GM10847 (cell line): ENCODE measurements around the gene NUDT6.
A peak's percentile ranks its signal among the peaks of the same experiment; 100 is the strongest.

ENCODE experiments used
- POLR2A ChIP-seq: IDR thresholded peaks from 2 replicates; pipeline ENCODE4 v1.6.1; 2011; ENCODE audit not compliant: insufficient read length; ENCODE audit errors: extremely low read depth

NUDT6 gene, protein sequence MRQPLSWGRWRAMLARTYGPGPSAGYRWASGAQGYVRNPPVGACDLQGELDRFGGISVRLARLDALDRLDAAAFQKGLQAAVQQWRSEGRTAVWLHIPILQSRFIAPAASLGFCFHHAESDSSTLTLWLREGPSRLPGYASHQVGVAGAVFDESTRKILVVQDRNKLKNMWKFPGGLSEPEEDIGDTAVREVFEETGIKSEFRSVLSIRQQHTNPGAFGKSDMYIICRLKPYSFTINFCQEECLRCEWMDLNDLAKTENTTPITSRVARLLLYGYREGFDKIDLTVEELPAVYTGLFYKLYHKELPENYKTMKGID

DNA sequence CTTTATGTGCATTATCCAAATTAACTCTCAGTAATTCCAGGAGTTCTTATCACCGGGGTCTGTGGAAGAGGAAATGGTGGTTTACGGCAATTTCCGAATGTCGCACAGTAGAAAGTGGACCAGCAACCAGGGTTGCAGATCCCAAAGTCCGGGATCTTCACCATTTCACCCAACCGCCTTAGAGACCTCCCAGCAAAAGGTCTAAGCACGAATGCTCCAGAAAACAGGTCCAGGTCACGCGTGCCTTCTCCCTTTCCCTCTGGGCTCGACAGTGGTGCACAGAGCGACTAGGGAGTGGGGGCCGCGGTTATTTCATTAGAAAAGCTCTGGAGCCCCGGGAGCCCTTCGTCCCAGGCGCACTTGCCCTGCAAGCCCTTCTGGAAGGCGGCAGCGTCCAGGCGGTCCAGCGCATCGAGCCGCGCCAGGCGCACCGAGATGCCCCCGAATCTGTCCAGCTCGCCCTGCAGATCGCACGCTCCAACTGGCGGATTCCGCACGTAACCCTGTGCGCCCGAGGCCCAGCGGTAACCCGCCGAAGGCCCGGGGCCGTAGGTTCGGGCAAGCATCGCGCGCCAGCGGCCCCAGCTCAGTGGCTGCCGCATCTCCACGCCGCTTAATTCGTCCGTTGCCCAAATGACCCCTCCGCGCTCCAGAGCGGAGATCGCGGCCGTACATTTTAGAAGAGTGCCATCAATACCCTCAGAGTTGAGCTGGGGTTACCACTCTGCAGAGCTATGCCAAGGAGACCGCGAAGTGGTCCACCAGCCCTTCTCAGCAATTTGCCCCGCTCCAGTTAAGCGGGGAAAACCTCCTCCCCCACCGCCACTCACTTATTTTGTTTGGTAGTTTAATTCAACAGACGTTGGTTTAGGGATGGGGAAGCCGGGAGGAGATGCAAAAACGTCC is at the start of gene NUDT6:
Gene NUDT6, minus strand, starts transcription at position 627 of the 906 bp plus-strand sequence. Its CDS starts 25 bp downstream, at position 602.
- TF ChIP-seq POLR2A: peak; percentile 40

DNA sequence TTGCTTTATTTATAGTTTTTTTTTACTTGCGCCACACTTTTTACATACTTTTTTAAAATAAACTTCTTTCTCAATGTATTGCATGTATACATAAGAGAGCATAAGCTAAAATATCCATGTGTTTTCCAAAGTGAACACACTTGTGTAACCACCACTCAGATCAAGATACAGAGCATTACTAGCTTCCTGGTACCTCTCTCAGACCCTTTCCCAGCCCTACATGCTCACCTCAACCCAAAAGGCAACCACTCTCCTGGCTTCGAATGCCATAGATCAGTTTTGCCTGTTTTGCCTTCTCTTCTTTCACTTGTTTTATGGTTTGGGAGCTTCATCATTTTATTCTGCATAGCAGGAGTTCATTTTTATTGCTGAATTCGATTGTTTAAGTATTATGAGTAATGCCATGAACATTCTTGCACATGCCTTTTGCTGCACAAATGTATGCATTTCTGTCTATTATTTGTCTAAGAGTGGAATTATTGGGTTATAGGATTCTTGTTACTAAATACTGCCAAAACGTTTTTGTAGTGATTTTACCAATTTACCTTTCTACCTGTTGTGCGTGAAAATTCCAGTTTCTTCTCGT is 45.9 kb upstream of the NUDT6 start:
- TF ChIP-seq POLR2A: no peak

- no peak for TF ChIP-seq POLR2A
Observed at GRCh38 chr4:122967231-122967630, 44.8 kb upstream of the NUDT6 start.

- no peak for TF ChIP-seq POLR2A
Observed at GRCh38 chr4:122966201-122966600, 43.8 kb upstream of the NUDT6 start.

DNA sequence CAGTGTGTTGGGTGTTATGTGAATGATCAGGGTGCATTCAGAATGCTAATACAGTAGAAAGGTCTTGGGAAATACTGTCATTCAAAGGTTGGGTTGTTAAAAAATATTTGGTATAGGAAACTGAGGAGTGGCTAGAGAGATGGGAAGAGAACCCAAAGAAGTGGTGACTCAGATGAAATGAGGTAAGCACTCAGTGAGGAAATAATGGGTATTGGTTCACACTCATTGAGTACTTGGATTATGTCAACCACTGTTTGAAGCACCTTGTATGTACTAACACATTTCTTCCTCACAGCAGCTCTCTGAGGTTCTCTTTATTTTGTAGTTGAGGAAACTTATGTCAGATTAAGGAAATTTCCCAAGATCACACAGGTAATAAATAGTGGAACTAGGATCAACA is 40.8 kb upstream of the NUDT6 start:
- TF ChIP-seq POLR2A: no peak

GRCh38 chr4:122960611-122961000 is 38.2 kb upstream of the NUDT6 start:
- TF ChIP-seq POLR2A: no peak

- no peak for TF ChIP-seq POLR2A
Observed at GRCh38 chr4:122959981-122960610, 37.7 kb upstream of the NUDT6 start.

DNA sequence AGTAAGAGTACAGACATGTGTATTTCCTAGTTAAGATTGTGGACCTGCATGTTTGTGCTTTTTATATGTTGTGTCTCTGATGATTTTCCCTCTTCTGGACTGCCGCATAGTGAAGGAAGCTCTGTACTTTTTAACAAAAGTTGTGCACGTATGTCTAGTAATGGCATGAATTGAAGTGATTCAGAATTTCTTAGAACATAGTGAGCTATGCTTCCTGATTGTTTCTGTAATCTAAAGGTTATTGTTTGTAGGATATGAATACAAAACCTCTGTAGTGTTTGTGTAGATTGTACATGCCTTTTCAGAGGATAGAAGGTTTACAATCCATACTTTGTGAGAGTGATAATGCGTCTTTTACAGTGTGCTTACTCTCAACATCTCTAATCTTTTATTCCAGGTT is 37.0 kb upstream of the NUDT6 start:
- TF ChIP-seq POLR2A: no peak

DNA sequence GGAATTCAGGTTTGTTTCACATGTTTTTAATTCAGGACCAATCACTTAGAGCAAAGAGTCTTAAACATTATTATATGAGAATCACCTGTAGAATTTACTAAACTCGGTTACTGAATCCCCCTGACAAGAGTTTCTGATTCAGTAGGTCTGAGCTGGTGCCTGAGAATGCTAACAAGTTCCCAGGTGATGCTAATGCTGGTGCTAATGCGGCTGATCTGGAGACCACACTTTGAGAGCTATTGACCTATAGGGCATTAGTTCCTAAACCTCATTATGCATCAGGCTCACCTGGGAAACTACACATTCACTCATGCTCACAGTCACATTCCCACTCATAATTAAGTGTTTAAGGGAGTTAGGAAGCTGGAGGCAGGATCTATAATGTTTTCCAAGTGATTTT is 36.1 kb upstream of the NUDT6 start:
- no peak for TF ChIP-seq POLR2A

DNA sequence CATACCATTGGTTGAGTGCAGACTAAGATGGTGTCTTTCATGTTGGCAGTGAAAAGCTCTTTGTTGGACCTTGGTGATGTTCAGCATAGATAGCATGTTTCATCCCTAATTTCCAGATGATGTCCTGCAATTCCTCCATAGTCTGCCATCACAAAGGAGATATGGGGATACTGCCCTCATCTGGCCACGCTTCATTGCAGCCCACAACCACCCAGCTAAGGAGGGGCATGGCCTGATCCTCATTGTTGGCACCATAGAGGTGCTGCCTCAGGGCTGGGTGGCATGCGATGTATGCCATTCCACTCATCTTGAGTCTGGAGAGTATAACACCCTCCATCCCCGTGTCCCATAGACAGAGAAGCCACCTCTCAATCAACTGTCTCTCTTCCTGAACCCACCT is 31.5 kb upstream of the NUDT6 start:
- TF ChIP-seq POLR2A: no peak

- no peak for TF ChIP-seq POLR2A
Observed at GRCh38 chr4:122952028-122952427, 29.6 kb upstream of the NUDT6 start.

- TF ChIP-seq POLR2A: no peak
Observed at GRCh38 chr4:122948671-122949070, 26.3 kb upstream of the NUDT6 start.

DNA sequence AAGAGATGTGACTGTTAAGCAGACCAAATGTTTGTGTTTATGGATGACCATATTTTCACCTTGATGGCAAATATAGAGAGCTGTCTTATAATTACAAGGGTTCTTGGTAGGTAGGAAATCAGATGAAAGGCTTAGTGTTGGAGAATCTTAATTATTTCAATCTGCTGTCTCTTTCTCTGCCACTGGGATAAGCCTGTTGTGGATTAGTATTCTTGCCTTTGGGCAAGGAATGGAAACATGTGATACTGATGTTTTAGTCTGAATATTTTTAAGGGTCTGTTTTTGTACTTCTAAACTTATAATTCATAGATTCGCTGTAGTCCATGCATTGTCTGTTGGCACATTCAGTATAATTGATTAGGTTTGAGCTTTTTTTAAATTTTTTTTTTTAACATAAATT is 23.7 kb upstream of the NUDT6 start:
- no peak for TF ChIP-seq POLR2A

- no peak for TF ChIP-seq POLR2A
Observed at GRCh38 chr4:122932763-122933162, 10.4 kb upstream of the NUDT6 start.

- no peak for TF ChIP-seq POLR2A
Observed at GRCh38 chr4:122930862-122931261, 8.5 kb upstream of the NUDT6 start.
